D341Med (cell line): ENCODE results near the gene KCNC1.
A peak's percentile ranks its signal among the peaks of the same experiment; 100 is the strongest.

Experiments
- DNase-seq: peaks from one replicate; pipeline ENCODE4 v3.0.0; 2012; ENCODE audit warnings: low spot score

Gene KCNC1

GRCh38 chr11:17827006-17827405 lies 92.4 kb downstream of the KCNC1 start:
- DNase-seq: peak; percentile 54

- DNase-seq: no peak
Measured at GRCh38 chr11:17828311-17828751, 93.8 kb downstream of the KCNC1 start.

DNA sequence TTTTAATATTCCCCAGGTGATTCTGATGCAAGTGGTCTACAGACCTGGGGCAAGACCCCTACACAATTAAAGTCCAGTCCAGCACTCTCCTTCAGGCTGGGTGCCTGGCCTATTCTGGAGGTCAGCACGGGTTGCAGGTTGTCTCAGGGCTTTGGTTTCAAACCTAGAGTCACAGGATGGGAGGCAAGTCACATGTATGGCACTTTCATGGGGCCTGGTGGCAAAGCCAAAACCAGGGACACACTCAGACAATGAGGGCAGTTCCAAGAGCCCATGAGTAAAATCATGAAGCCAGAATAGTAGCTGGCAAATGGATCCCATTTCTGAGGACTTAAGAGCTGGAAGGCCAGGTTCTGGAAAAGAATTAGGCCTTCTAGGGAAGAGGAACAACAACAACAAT lies 96.6 kb downstream of the KCNC1 start:
- DNase-seq: no peak

GRCh38 chr11:17831883-17832282 lies 97.3 kb downstream of the KCNC1 start:
- DNase-seq: no peak
